Subcutaneous abdominal adipose tissue (tissue), 5 donors: ENCODE measurements around the gene ZNF768.

Source experiments
- H3K27ac ChIP-seq: one replicate; pipeline ENCODE4 v1.7.0; 2013; ENCODE audit warnings: low read depth, mild to moderate bottlenecking, inconsistent platforms, low read length, moderate library complexity
- H3K27me3 ChIP-seq, 5 donors: one replicate each; pipeline ENCODE4 v1.7.0; 2013; ENCODE audit warnings: low read length in 5 of 5, inconsistent platforms in 1 of 5; ENCODE audit not compliant: control insufficient read depth in 5 of 5, insufficient read depth in 4 of 5
- H3K36me3 ChIP-seq, 5 donors: one replicate each; pipeline ENCODE4 v1.7.0; 2013; ENCODE audit warnings: low read length in 5 of 5; ENCODE audit not compliant: control insufficient read depth in 5 of 5, insufficient read depth in 5 of 5
- H3K4me1 ChIP-seq, 5 donors: one replicate each; pipeline ENCODE4 v1.7.0; 2013; ENCODE audit warnings: low read length in 5 of 5, mild to moderate bottlenecking in 3 of 5, moderate library complexity in 1 of 5; ENCODE audit not compliant: control insufficient read depth in 5 of 5, insufficient read depth in 5 of 5
- H3K4me3 ChIP-seq, 5 donors: one replicate each; pipeline ENCODE4 v1.7.0; 2013; ENCODE audit warnings: low read length in 5 of 5, low read depth in 1 of 5
- H3K9ac ChIP-seq, 5 donors: one replicate each; pipeline ENCODE4 v1.7.0; 2013; ENCODE audit warnings: low read length in 5 of 5, mild to moderate bottlenecking in 4 of 5, moderate library complexity in 3 of 5
- H3K9me3 ChIP-seq, 5 donors: one replicate each; pipeline ENCODE4 v1.7.0; 2013; ENCODE audit warnings: low read length in 5 of 5; ENCODE audit not compliant: control insufficient read depth in 5 of 5
- donor health status: healthy.
- donor health status: healthy.
- donor health status: healthy.
- donor health status: healthy.
- donor health status: healthy.

Gene ZNF768

GRCh38 chr16:30566531-30566930 lies 40.2 kb upstream of the ZNF768 start:
- no peaks in the 10 kb centered on the region for H3K9me3 ChIP-seq
- H3K27ac ChIP-seq, result no peak overlapping the region
- H3K4me3 ChIP-seq, result no peak overlapping the region
- no peaks in the 10 kb centered on the region for H3K36me3 ChIP-seq
- H3K4me1 ChIP-seq, result peaks cover 8 to 24% (median 16%) of the 10 kb centered on the region in 5 donors
- H3K27me3 ChIP-seq, result no peaks in the 10 kb centered on the region
- no peak overlapping the region for H3K9ac ChIP-seq

GRCh38 chr16:30565984-30566383 lies 39.6 kb upstream of the ZNF768 start:
- Histone ChIP-seq H3K27ac (no peak overlapping the region), H3K9ac (no peak overlapping the region), H3K27me3 (no peaks in the 10 kb centered on the region), H3K36me3 (no peaks in the 10 kb centered on the region), H3K9me3 (no peaks in the 10 kb centered on the region), H3K4me3 (no peak overlapping the region), H3K4me1 (peaks cover 6 to 27% (median 18%) of the 10 kb centered on the region in 5 donors)

GRCh38 chr16:30565526-30565925 lies 39.2 kb upstream of the ZNF768 start:
- Histone ChIP-seq H3K9ac (no peak overlapping the region), H3K4me3 (no peak overlapping the region), H3K36me3 (no peaks in the 10 kb centered on the region), H3K9me3 (no peaks in the 10 kb centered on the region), H3K4me1 (peaks cover 3 to 25% (median 16%) of the 10 kb centered on the region in 5 donors), H3K27me3 (no peaks in the 10 kb centered on the region), H3K27ac (no peak overlapping the region)

GRCh38 chr16:30562021-30562420 lies 35.7 kb upstream of the ZNF768 start:
- no peaks in the 10 kb centered on the region for H3K36me3 ChIP-seq
- H3K4me1 ChIP-seq, result peaks cover 0 to 23% (median 21%) of the 10 kb centered on the region in 5 donors
- peak overlapping the region in 1 of 5 donors; percentile 73 for H3K9ac ChIP-seq
- peak overlapping the region in 4 of 5 donors; percentile 75 to 80 (median 78) for H3K4me3 ChIP-seq
- H3K9me3 ChIP-seq, result no peaks in the 10 kb centered on the region
- no peaks in the 10 kb centered on the region for H3K27me3 ChIP-seq
- H3K27ac ChIP-seq, result peak overlapping the region; percentile 46

- no peaks in the 10 kb centered on the region for H3K27me3 ChIP-seq
- H3K4me3 ChIP-seq, result peak overlapping the region; percentile 39 to 80 (median 77)
- peak overlapping the region in 4 of 5 donors; percentile 26 to 87 (median 75) for H3K9ac ChIP-seq
- H3K27ac ChIP-seq, result peak overlapping the region; percentile 46
- H3K36me3 ChIP-seq, result peaks cover 0 to 2% (median 0%) of the 10 kb centered on the region in 5 donors
- H3K9me3 ChIP-seq, result no peaks in the 10 kb centered on the region
- peaks cover 0 to 29% (median 23%) of the 10 kb centered on the region in 5 donors for H3K4me1 ChIP-seq
These were observed 34.9 kb upstream of the ZNF768 start for GRCh38 chr16:30561089-30561816.

- Histone ChIP-seq H3K4me1 (peaks cover 0 to 32% (median 23%) of the 10 kb centered on the region in 5 donors), H3K9ac (no peak overlapping the region), H3K27ac (no peak overlapping the region), H3K27me3 (no peaks in the 10 kb centered on the region), H3K4me3 (no peak overlapping the region), H3K9me3 (no peaks in the 10 kb centered on the region), H3K36me3 (peaks cover 0 to 17% (median 12%) of the 10 kb centered on the region in 5 donors)
These were observed 33.3 kb upstream of the ZNF768 start for GRCh38 chr16:30559690-30560089.

- peak overlapping the region; percentile 56 to 87 (median 62) for H3K4me3 ChIP-seq
- no peaks in the 10 kb centered on the region for H3K9me3 ChIP-seq
- peaks cover 0 to 32% (median 23%) of the 10 kb centered on the region in 5 donors for H3K4me1 ChIP-seq
- no peak overlapping the region for H3K9ac ChIP-seq
- H3K27me3 ChIP-seq, result no peaks in the 10 kb centered on the region
- H3K27ac ChIP-seq, result peak overlapping the region; percentile 89
- peaks cover 0 to 25% (median 20%) of the 10 kb centered on the region in 5 donors for H3K36me3 ChIP-seq
These were observed 32.5 kb upstream of the ZNF768 start for GRCh38 chr16:30558789-30559377.

- H3K4me3 ChIP-seq, result peak within 1 kb of the TSS; percentile 71 to 88 (median 78)
- H3K27ac ChIP-seq, result peak within 1 kb of the TSS; percentile 89
- no peaks in the 10 kb centered on the region for H3K27me3 ChIP-seq
- H3K4me1 ChIP-seq, result peaks cover 0 to 32% (median 23%) of the 10 kb centered on the region in 5 donors
- H3K9ac ChIP-seq, result peak within 1 kb of the TSS; percentile 48 to 98 (median 92)
- H3K9me3 ChIP-seq, result no peaks in the 10 kb centered on the region
- H3K36me3 ChIP-seq, result peaks cover 0 to 32% (median 21%) of the 10 kb centered on the region in 5 donors
These were observed 31.8 kb upstream of the ZNF768 start, which contains the start of gene ZNF764 for GRCh38 chr16:30557957-30558788. TSS of gene ZNF764 (minus strand) at chr16:30558374. CDS start at chr16:30558182, 192 bp downstream.

GRCh38 chr16:30557707-30557956 lies 31.3 kb upstream of the ZNF768 start:
- Histone ChIP-seq H3K36me3 (peaks cover 0 to 36% (median 21%) of the 10 kb centered on the region in 5 donors), H3K9ac (peak overlapping the region; percentile 48 to 98 (median 92)), H3K27me3 (no peaks in the 10 kb centered on the region), H3K4me1 (peaks cover 0 to 32% (median 23%) of the 10 kb centered on the region in 5 donors), H3K4me3 (peak overlapping the region; percentile 71 to 88 (median 78)), H3K27ac (peak overlapping the region; percentile 89), H3K9me3 (no peaks in the 10 kb centered on the region)
